NCI-H460 (cell line): ENCODE measurements around the gene VMP1. TPM values are rescaled to one million over a fixed set of nuclear protein-coding genes. Genes with fewer than 3 reads are reported as not detected.
"Not testable (repeated sequence)": the region's sequence is repeated elsewhere in the genome, so short reads cannot be mapped to it uniquely, and the experiment has no call there.

Experiments
- DNase-seq: peaks from one replicate; pipeline ENCODE4 v3.0.0-alpha.2; 2016; ENCODE audit warnings: low read depth; ENCODE audit errors: extremely low read depth
- total RNA-seq: library from RNA; depleted of rRNA; stranded (reverse); fragments of >200 nt; shearing (Covaris generic); gene quantifications from 2 replicates; pipeline ENCODE4 v1.2.3, GENCODE V29; 2014

VMP1 gene
- total RNA-seq, 1 experiment from 2014 or later: 133 TPM

GRCh38 chr17:59853168-59853918 is 145.9 kb downstream of the VMP1 start:
- DNase-seq: no peak

- not testable (repeated sequence) for DNase-seq
Observed at GRCh38 chr17:59853919-59854729, 146.7 kb downstream of the VMP1 start.

- DNase-seq: no peak
Observed at GRCh38 chr17:59856859-59857794, 149.7 kb downstream of the VMP1 start.

GRCh38 chr17:59858167-59858816 is 150.8 kb downstream of the VMP1 start:
- no peak for DNase-seq

GRCh38 chr17:59858932-59859331 is 151.5 kb downstream of the VMP1 start:
- DNase-seq: no peak

- no peak for DNase-seq
Observed at GRCh38 chr17:59859444-59860025, 152.1 kb downstream of the VMP1 start.

GRCh38 chr17:59863616-59864015 is 156.2 kb downstream of the VMP1 start:
- DNase-seq: no peak

- no peak for DNase-seq
Observed at GRCh38 chr17:59869941-59870218, 162.4 kb downstream of the VMP1 start.

- no peak for DNase-seq
Observed at GRCh38 chr17:59870482-59870881, 163.0 kb downstream of the VMP1 start.

GRCh38 chr17:59872351-59872750 is 164.9 kb downstream of the VMP1 start:
- no peak for DNase-seq

- not testable (repeated sequence) for DNase-seq
Observed at GRCh38 chr17:59873414-59873813, 166.0 kb downstream of the VMP1 start.

- no peak for DNase-seq
Observed at GRCh38 chr17:59874376-59874775, 166.9 kb downstream of the VMP1 start.

GRCh38 chr17:59876107-59876506 is 168.7 kb downstream of the VMP1 start:
- DNase-seq: no peak

- DNase-seq: no peak
Observed at GRCh38 chr17:59877965-59878364, 170.5 kb downstream of the VMP1 start.

GRCh38 chr17:59878624-59879023 is 171.2 kb downstream of the VMP1 start:
- DNase-seq: no peak

GRCh38 chr17:59884861-59885260 is 177.4 kb downstream of the VMP1 start:
- DNase-seq: no peak

GRCh38 chr17:59888145-59888750 is 180.8 kb downstream of the VMP1 start:
- no peak for DNase-seq

- DNase-seq: no peak
Observed at GRCh38 chr17:59890720-59891119, 183.3 kb downstream of the VMP1 start.
